HG03039 (cell line): ENCODE measurements around the gene KRTAP4-1.
"Not testable (repeated sequence)": the region's sequence is repeated elsewhere in the genome, so short reads cannot be mapped to it uniquely, and the experiment has no call there.

Experiments
- ATAC-seq: cut with Tn5 transposase; IDR thresholded peaks from one replicate; pipeline ENCODE4 v1.9.1; 2021; ENCODE audit warnings: mild to moderate bottlenecking, moderate library complexity; ENCODE audit not compliant: unreplicated experiment

The KRTAP4-1 gene

GRCh38 chr17:41184480-41184961, at the start of gene KRTAP4-1:
TSS of gene KRTAP4-1 (minus strand) at chr17:41184911. CDS start at chr17:41184854, 57 bp downstream.
- ATAC-seq = no peak

- ATAC-seq = not testable (repeated sequence)
Observed at GRCh38 chr17:41232399-41233105, 47.8 kb upstream of the KRTAP4-1 start, which contains the start of gene KRTAP9-3. TSS of gene KRTAP9-3 (plus strand) at chr17:41232449. CDS start at chr17:41232502, 53 bp downstream.

GRCh38 chr17:41231731-41232130, 47.0 kb upstream of the KRTAP4-1 start:
- ATAC-seq = no peak

GRCh38 chr17:41230094-41230493, 45.4 kb upstream of the KRTAP4-1 start:
- ATAC-seq = no peak

GRCh38 chr17:41226598-41227095, 41.9 kb upstream of the KRTAP4-1 start, which contains the start of gene KRTAP9-2:
TSS of gene KRTAP9-2 (plus strand) at chr17:41226648. CDS start at chr17:41226655, 7 bp downstream.
- not testable (repeated sequence) for ATAC-seq

GRCh38 chr17:41226051-41226450, 41.3 kb upstream of the KRTAP4-1 start:
- no peak for ATAC-seq

GRCh38 chr17:41223821-41224220, 39.1 kb upstream of the KRTAP4-1 start:
- ATAC-seq = no peak

GRCh38 chr17:41215681-41216080, 31.0 kb upstream of the KRTAP4-1 start:
- ATAC-seq = no peak

- ATAC-seq = no peak
Observed at GRCh38 chr17:41212524-41213169, 27.9 kb upstream of the KRTAP4-1 start.

GRCh38 chr17:41211845-41212466, 27.2 kb upstream of the KRTAP4-1 start:
- no peak for ATAC-seq

GRCh38 chr17:41199421-41200078, 14.8 kb upstream of the KRTAP4-1 start:
- no peak for ATAC-seq

- no peak for ATAC-seq
Observed at GRCh38 chr17:41196068-41196467, 11.4 kb upstream of the KRTAP4-1 start.

GRCh38 chr17:41190328-41190727, 5.6 kb upstream of the KRTAP4-1 start:
- no peak for ATAC-seq

- ATAC-seq = not testable (repeated sequence)
Observed at GRCh38 chr17:41189837-41190318, 5.2 kb upstream of the KRTAP4-1 start, which contains the start of gene KRTAP9-1. TSS of gene KRTAP9-1 (plus strand) at chr17:41189887. CDS start at chr17:41189887, 0 bp downstream.

GRCh38 chr17:41186872-41187271, 2.2 kb upstream of the KRTAP4-1 start:
- ATAC-seq = no peak

GRCh38 chr17:41185001-41185400, 290 bp upstream of the KRTAP4-1 start:
- no peak for ATAC-seq

GRCh38 chr17:41178843-41179616, 5.7 kb downstream of the KRTAP4-1 start:
- no peak for ATAC-seq

- no peak for ATAC-seq
Observed at GRCh38 chr17:41178341-41178740, 6.4 kb downstream of the KRTAP4-1 start.

- no peak for ATAC-seq
Observed at GRCh38 chr17:41177727-41178271, 6.9 kb downstream of the KRTAP4-1 start, which contains the start of gene KRTAP4-2. TSS of gene KRTAP4-2 (minus strand) at chr17:41178221. CDS start at chr17:41178164, 57 bp downstream.
